Measurements from ENCODE around the gene ZBTB3.
"Not testable (repeated sequence)": the region's sequence is repeated elsewhere in the genome, so short reads cannot be mapped to it uniquely, and the experiment has no call there.

Gene ZBTB3

DNA sequence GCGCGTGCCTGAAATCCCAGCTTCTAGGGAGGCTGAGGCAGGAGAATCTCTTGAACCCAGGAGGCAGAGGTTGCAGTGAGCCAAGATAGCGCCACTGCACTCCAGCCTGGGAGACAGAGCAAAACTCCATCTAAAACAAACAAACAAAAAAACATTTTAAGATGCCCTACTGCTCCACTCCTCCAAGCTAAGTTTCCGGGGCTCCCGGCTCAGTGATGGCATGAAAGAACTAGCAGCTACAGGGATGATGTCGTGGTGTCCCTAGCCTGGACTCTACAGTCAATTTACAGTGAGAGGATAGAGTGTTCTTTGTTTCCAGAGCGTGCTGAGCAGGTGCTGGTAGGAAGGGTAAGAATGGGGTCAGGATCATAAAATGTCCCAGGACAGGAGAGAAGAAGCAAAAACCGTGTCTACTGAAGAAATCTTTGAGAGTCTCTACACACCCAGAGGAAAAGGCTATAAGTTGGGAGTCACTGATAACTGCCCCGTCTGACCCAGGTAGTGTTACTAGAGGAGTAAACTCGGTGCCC, 1.2 kb upstream of the ZBTB3 start:
- no peak for DNase-seq

DNA sequence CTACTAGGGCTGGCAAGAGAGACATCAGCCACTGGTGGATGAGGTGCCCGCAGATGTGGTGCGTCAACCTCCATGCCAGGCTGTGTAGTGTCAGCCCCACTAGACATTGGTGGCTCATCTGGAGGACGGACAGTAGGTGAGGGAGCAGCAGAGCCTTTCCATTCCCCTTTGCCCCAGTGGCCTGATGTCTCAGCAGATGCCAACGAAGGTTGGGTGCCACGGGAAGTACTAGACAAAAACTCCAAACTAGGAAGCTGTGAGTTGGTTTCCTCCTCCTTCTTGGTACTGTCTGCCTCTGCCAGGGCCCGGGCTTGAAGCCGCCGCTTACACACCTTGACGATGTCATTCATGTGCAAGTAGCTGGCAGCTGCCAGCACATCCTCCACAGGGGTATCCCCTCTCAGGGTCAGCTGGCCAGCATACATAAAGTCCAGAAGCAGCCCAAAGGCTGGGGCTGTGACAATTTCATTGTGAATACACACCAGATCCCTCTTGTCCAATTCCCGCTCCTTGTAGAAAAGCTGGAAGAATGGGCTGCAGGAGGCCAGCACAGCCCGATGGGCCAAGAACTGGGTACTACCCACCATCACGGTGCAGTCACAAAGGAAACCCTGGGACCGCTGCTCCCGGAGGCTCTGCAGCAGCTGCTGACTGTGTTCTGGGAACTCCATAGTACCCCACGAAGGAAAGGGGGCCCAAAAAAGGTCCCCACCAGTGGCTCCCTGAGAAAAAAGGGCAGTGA, 795 bp downstream of the ZBTB3 start:
- no peak for DNase-seq

DNA sequence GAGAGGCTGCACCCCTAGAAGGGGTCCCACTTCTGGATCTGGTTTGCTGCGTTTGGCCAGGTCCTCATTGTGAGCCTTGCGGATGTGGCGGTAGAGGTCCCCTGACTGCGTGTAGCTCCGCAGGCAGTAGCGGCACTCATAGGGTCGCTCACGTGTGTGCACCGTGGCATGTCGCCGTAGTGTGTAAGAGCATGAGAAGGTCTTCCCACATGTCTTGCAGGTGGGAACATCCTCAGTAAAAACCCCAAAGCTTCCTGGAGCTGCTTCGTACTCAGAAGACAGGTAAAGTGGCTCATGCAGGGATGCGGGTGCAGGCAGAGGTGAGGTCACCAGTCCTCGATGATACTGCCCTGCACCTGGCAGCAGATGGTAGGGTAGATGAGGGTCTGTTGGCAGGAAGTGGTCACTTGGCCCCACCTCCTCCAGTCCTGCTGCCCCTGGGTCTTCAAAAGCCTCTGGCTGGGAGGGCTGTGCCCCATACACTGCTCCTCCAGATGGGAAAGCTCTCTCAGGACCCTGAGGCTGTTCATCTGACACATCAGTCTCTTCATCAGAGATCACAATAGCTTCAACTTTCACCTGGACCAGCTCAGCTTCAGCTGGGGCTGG, 1.7 kb downstream of the ZBTB3 start:
- DNase-seq, result no peak

DNA sequence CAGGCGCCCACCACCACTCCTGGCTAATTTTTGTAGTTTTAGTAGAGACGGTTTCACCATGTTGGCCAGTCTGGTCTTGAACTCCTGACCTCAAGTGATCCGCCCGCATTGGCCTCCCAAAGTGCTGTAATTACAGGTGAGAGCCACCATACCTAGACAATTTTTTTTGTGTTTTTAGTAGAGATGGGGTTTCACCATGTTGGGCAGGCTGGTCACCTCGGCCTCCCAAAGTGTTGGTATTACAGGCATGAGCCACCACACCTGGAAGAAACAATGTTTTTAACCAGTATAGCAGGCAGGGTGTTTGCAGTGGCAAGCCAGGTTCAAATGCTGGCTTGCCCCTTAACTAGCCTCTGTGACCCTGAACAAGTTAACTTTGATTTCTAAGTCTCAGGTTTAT, 4.0 kb downstream of the ZBTB3 start:
- DNase-seq, result not testable (repeated sequence)

DNA sequence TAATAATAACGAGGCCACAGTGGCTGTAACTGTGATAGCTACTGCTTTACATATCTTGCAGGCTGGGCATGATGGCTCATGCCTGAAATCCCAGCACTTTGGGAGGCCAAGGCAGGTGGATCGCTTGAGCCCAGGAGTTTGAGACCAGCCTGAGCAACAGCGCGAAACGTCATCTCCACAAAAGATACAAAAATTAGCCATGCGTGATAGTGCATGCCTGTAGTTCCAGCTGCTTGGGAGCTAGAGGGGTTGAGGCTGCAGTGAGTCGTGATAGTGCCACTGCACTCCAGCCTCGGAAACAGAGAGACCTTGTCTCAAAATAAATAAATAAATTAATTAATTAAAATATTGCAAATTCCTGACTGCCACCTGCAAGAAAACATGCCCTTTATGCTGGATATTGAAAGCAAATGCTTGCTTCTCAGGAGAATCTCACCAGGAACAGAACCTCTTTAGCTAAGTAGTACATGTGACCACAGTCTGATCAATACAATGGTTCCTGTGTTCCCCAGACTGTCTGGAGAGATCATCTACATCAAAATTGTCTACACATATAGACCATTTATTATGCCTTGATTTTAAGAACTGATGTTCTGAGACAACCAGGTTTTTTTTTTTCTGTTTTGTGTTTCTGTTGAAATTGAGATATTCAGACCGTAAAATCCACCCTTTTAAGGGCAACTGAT, 6.3 kb downstream of the ZBTB3 start:
- DNase-seq, result no peak

DNA sequence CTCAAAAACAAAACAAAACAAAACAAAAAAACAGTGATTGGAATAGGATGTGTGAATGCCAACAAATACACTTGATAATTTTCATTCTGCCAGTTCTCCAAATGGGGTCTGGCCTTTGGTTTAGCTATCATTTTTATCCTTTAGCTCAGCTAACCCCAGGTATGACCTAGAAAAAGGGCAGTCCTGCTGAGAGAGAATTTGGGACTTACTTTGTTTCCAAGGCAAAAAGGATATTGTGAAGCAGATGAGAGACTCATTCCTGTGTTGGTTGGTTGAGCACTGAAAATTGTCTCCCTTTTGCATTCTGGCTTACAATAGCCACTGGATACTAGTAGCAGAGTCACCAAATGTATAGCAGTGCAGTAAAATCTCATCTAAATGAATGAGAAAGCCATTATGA, 16.8 kb downstream of the ZBTB3 start:
- DNase-seq, result no peak

DNA sequence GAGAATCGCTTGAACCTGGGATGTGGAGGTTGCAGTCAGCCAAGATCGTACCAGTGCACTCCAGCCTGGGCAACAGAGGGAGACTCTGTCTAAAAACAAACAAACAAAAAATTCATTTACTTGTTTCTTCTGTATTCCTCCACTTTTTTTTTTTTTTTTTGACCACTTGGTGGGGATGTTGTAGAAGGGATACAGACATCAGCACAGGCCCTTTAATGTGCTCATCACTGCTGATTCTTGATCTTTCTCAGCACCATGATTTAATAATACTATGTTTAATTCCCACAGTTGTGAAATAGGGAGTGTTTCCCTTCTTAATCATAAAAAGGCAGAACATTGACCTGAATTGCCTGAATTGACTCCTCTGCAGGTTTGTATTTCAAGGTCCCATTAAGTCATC, 21.1 kb downstream of the ZBTB3 start:
- no peak for DNase-seq

DNA sequence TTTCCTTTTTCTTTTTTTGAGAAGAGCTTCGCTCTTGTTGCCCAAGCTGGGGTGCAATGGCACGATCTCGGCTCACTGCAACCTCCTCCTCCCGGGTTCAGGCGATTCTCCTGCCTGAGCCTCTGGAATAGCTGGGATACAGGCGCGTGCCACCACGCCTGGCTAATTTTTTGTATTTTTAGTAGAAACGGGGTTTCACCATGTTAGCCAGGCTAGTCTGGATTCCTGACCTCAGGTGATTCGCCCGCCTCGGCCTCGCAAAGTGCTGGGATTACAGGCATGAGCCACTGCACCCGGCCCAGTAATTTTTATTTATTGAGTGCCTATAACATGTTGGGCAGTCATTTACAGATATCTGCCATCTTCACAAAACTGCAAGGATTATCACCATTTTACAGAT, 23.9 kb downstream of the ZBTB3 start:
- not testable (repeated sequence) for DNase-seq

DNA sequence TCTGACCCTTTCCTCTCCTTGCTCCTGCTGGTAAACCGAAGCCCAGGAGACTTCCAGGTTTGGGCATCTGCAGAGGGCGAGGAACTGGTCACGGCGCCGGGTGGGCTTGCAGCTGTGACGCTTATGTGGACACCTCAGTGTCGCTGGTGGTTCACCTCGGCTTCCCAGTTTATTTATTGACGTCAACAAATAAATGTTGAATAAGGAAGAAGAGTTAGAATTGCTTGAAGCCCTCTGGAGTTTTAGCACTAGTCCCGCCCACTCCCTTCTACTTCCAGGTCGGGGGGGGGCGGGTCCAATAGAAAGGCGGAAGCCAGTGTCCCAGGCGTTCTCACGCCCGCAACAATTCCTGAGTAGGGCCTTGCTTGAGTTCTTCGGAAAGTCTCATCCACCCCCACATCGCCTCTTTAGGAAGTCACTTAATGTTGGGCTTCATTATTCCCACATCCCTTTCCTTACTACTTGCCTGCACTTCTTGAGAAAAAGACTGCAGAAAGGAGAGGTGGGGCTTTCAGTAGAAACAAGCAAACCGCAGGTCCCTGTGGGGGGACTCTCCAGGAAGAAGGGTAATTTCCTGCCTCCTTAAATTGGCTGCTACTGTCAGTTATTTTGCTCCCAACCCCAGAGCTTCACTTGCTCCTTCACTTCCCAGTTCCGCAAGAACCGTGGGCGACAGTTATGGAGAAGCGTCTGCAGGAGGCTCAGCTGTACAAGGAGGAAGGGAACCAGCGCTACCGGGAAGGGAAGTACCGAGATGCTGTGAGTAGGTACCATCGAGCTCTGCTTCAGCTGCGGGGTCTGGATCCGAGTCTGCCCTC, 25.6 kb downstream of the ZBTB3 start, which contains the start of gene TTC9C:
Gene TTC9C (plus strand): TSS at position 316 of the 818 bp plus-strand sequence. CDS start 363 bp downstream, at position 679.
- DNase-seq, result peak; percentile 61 to 78 (median 72)

DNA sequence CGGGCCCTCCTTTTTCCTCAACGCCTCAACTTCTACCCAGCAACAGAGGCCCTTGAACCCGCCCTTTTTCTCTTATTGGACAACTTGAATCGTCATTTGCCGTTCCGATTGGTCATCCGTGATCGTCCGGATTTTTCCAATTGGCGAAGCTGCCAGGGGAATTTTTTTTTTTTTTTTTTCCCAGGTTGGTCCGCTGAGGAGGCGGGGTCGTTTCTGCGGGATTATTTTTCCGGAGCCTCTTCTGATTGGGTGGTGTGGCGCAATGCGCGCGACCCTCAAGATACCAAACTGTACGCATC, 26.1 kb downstream of the ZBTB3 start:
- DNase-seq, result peak; percentile 42 to 69 (median 63)

DNA sequence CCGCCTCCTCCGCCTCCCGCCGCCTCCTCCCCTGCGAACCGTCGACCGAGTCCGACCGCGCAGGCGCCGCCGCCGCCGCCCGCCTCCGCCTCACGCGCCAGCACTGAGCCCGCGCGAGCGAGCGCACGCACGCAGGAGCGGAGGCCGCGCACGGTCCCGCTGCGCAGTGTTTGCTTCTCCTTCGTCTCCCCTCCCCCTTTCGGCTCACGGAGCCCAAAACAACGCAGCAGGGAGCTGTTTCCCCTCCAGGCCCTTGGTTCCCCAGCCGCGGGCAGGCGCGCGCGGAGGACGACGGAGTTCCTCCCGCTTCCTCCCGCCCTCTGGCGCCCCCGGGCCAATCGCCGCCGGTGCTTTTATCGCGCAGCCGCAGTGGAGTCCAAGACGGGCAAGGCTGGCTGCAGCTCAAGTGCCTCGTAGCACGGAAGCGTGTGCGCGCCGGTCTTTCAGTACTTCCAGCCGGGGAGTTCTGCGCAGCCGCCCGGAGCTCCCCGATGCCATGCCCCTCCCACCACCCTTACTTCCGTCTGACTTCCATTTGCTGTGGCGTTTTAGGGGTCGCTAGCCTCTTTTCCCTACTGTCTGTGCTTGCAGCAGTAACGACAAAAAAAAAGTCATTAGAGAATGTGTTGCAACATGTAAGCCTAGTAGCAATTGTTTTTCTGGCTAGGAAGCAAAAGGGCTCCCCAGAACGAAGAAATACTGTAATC, 26.6 kb downstream of the ZBTB3 start, which contains the start of gene HNRNPUL2:
Gene HNRNPUL2 (minus strand): TSS at position 293 of the 707 bp plus-strand sequence. CDS start 301 bp downstream, outside the sequence.
- DNase-seq, result peak; percentile 86 to 98 (median 98)

DNA sequence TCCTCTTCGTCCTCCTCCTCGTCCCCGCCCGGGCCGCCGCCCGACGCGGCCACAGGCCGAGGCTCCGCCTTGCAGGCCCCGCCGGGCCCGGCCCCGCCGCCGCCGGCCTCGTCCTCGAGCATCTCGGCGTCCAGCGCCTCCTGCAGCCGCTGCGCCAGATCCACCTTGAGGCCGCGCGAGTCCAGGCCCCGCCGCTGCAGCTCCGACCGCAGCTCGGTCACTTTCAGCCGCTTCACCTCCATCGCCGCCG, 27.1 kb downstream of the ZBTB3 start:
- DNase-seq, result no peak

DNA sequence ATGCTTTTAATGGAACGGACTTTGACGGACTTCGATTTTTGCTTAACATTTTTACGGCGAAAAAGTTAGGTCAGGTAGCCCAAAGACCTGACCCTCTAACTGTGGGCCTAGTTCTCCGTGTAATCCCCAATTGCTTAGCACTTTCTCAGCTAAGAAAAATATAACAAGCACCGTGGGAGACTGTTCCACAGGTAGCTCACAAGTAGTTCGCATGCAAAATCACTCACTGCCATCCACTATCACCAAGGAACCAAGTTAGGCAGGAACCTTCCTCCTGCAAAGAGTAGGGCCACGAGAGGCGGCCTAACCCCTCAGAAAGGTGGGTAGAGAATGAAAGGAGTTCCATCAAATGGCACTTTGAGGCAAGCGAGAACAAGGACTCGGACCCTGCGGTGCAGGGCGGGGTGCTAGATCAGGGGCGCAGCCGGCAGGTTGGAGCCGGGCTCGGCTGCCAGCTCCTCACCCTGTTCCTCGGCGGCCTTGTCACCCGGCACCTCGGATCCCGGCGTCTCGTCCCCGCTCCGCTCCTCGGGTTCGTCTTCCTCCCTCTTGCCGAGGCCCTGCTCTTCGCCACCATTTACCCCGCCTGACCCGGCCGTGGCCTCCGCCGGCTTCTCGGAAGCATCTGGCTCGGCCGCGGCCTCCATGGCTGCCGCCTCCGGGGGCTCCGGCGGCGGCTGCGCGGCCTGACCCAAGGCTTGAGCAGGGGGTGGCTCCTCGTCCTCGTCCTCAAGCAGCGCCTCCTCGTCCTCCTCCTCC, 27.6 kb downstream of the ZBTB3 start:
- DNase-seq, result peak in 1 of 4 experiments; percentile 30

DNA sequence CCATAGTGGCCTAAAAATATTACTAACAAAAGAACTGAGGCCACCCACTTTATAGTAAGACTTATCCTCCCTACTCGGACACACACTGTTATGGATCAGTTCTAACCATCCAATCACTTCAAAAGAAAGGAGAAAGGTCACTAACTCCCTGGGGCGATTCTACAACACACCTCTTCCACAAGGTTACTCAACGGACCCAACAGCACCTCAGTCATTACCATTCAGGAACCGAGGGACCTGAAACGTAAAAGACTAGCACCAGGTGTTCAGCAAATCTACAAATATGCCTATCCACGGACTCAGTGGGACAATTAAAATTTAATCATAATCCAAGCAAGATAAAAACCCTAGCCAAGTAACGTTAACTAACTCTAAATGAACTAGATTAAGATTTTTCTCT, 28.3 kb downstream of the ZBTB3 start:
- DNase-seq, result no peak

DNA sequence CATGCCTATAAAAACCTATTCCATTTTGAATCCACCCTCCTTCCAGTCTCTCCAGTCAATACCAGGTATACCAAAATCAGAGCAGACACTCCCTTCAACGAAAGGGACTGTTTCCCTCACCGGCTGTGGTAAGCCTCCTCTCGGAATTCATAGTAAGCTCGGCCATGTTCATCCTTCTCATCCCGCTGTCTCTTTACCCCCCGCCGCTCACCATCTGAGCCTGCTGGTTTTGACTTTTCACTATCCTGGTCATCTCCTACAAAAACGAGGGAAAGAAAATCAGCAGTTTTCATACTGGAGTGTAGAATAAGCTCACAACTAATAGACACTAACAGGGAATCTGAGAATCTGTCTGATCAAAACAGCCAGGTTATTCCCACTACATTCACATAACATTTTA, 29.8 kb downstream of the ZBTB3 start:
- no peak for DNase-seq

DNA sequence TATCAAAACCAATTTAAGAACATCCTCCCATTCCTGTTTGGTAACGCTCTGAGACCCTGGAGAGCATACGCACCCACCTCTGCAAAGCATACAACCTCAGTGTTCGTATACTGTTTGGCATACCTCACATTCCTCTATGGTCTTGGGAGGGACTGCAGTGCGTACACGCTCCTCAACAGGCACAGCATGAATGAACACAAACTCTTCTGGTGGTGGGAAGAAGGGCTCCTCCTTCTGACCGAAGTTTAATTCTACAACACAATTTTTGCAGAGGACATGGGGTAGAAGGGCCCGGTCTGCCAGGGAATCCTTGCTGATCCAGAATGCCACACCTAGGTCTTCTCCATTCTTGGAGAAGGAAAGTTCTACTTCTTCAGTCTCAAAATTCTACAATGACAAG, 32.0 kb downstream of the ZBTB3 start:
- DNase-seq, result no peak

DNA sequence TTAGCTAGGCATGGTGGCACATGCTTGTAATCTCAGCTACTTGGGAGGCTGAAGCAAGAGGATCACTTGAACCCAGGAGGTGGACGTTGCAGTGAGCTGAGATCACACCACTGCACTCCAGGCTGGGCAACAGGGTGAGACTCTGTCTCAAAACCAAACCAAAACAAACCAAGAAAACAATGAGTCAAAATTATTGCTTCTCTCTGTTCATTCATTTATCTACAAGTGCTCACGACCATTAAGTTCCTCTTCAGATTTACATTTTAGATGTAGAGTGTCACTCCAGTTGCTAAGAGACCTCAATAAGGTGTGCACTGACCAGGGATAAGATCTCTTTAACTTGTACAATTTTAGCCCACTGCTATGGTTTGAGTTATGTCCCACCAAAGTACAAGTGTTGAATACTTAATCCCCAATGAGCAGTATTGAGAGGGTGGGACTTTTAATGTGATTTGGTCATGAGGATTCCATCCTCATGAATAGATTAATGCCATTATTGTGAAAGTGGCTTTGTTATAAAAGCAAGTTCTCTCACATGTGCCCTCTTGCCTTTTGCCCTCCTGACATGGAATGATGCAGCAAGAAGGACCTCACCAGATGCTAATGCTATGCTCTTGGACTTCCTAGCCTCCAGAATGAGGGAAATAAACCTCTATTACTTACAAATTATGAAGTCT, 34.5 kb downstream of the ZBTB3 start:
- no peak for DNase-seq

DNA sequence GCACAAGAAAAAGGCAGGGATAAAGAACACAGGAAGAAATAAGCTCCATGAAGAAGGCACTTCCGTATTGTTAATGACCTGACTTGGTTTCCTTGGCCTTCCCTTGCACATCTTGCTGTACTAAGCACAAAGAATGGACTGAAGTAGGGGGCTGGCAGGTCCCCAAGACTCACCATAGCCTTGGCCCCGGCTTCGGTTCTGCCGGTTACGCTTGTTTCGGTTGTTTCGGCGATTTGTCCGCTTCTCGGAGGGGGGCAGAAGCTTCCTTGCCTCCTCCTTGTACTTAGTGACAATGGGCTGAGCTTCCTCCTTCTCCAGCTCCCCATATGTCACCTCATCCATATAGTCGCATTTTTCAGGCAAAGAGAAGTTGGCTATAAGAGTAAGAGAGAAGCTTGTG, 37.1 kb downstream of the ZBTB3 start:
- no peak for DNase-seq

DNA sequence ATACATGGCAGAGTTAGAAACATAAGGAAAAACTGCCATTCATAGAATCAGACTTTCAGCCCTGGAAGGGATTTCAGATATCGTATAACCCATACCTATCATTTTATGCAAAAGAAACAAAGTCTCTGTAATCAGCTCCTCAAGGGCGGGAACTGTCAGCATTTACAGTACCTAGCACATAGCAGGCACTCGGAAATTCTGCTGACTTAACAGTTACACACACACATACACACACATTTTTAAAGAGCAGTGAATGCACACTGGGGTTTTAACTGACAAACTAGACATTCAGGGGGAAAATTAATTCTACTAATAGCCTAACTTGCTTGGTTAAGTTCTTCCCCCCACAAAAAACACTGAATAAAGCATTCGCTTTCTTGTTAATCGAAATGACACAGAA, 37.8 kb downstream of the ZBTB3 start:
- DNase-seq, result no peak

DNA sequence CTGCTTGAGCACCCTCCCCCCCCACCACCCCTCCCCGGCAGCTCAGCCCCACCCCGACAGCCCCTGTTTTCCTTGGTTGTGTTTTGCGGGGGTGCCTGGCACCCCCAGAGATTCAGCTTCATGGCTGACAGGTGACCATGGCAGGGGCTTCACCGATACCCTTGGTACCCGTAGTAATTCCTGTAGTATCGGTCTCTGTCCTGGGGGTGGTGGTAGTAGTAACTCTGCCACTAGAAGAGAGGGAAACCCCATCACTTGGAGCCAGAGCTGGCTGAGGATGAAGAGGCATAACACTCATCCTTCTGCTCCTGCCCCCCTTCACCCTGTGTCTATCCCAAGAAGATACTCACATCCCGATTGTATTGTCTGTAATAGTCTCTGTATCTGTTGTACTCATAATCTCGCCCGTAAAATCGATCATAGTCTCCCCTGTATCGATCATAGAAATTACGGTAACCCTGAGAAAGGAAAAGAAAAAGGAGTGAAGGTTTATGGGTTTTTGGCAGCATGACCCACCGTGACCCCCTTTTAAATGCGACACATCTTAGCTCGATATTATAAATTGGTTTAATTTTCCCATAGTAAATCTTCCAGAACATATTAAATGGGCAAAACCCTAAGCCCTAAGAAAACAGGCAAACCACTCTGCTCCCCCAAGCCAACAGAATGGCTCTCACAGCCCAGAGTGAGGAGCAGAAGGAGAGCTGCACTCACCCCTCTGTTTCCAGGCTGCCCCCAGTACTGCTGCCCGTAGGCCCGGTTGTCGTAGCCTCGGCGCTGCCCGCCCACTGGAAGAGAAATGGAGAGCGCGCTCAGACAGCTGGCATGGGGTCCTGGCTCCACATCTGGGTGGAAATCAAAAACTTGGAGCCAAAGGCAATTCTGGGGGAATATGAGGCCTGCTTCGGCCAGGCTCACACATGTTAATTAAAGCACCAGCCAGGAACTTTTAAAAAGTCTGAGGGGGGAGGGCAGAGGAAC, 38.5 kb downstream of the ZBTB3 start:
- DNase-seq, result no peak

All from activated CD4-positive, CD25-positive, alpha-beta regulatory T cell (primary cell).